Measurements from ENCODE around the gene SPINT1. TPM values are rescaled to one million over a fixed set of nuclear protein-coding genes. Genes with fewer than 3 reads are reported as not detected.

Gene SPINT1
- total RNA-seq, 1 donor, result 4.2 TPM

DNA sequence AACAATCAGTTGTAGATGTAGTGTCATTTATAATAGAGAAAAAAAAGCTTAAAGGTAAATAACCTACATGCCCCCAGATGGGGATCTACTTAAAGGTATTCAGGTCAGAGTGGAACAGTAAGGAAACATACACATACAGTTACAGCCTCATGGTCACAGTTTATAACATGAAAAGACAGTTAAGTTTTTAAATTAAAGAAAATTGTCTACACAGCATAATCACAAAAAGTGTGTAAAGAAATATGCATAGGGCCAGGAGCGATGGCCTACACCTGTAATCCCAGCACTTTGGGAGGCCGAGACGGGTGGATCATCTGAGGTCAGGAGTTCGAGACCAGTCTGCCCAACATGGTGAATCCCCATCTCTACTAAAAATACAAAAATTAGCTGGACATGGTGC, 23.4 kb downstream of the SPINT1 start:
- H3K4me3 ChIP-seq (ENCODE audit: low read length), result no peak overlapping the region
- no peaks in the 10 kb centered on the region for H3K27me3 ChIP-seq (ENCODE audit: insufficient read depth, low read length)
- no peaks in the 10 kb centered on the region for H3K9me3 ChIP-seq (ENCODE audit: low read depth, low read length)
- H3K4me1 ChIP-seq (ENCODE audit: insufficient read depth, low read length), result no peaks in the 10 kb centered on the region

DNA sequence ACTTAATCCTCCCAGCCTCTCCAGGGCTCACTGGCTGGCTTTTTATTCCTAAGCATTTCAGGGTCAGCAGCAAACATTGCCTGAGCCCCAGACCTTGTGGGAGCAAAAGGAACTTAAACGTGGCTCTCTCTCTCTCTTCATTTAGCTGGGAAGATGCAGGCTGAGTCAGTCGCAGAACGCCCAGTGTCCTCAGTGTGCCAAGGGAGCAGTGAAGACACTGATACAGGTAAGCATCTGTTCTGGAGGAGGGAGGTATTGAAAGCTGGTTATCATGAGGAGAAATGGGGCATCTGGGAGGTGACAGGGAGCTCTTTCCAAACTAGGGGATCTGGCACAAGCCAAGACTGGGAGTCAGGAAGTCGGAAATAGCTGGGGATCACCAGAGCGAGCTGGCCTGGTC, 25.8 kb downstream of the SPINT1 start:
- Histone ChIP-seq H3K4me1 (ENCODE audit: insufficient read depth, low read length) (peaks cover 6% of the 10 kb centered on the region), H3K9me3 (ENCODE audit: low read depth, low read length) (no peaks in the 10 kb centered on the region), H3K27me3 (ENCODE audit: insufficient read depth, low read length) (peaks cover 9% of the 10 kb centered on the region), H3K4me3 (ENCODE audit: low read length) (no peak overlapping the region)

DNA sequence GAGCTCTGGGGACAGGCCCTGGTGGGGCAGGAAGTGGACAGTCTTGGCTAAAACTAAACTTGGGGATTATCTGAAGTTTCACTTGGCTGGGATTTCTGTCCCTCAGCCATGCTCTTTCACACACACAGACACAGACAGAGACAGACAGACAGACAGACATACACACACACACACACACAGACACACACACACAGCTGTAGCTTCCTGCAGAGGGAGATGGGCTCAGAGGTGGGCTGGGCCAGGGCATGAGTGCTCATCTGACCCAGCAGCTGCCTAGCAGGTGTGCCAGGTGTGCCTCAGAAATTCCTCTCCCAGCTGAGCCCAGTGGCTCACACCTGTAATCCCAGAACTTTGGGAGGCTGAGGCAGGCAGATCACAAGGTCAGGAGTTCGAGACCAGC, 26.9 kb downstream of the SPINT1 start:
- Histone ChIP-seq H3K4me3 (ENCODE audit: low read length) (no peak overlapping the region), H3K4me1 (ENCODE audit: insufficient read depth, low read length) (peaks cover 6% of the 10 kb centered on the region), H3K9me3 (ENCODE audit: low read depth, low read length) (no peaks in the 10 kb centered on the region), H3K27me3 (ENCODE audit: insufficient read depth, low read length) (peaks cover 10% of the 10 kb centered on the region)

DNA sequence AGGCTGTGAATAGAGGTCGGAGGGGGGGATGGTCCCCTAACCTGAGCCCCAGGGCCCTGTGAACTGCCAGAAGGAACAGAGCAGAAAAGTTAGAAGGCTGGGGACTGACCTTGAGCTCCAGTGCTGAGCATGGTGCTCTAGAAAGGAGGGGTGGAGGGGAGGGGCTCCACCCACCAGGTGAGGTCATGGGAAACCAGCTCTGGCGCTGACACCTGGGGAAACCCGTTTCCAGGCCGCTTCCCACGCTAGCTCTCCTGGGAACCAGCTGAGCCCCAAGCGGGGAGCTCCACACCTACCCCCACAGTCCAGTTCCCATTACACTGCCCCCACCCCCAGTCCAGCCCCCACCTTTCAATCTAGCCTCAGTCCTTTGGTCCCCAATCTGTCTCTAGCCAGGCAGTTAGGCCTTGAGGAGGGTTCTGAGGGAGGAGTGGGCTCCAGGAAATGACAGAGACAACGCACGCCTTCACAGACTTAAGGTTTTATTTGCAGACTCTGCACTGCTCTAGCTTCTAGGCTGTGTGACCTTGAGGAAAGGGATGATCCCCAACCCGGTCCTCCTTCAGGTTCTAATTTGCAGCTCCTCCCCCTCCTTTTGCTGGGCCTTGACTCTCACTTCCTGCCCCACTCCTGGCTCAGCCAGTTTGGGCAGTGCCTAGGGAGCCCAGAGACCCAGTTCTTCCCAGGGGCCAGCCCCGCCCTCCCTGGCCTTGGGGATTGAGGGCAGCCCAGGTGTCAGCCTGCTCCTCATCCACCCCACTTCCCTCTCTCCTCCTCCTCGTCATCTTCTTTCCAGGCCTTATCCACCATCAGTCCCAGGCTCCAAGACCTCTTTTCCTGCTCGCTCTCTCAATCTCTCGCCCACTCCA, 28.1 kb downstream of the SPINT1 start:
- Histone ChIP-seq H3K9me3 (ENCODE audit: low read depth, low read length) (no peaks in the 10 kb centered on the region), H3K4me3 (ENCODE audit: low read length) (no peak overlapping the region), H3K4me1 (ENCODE audit: insufficient read depth, low read length) (peaks cover 6% of the 10 kb centered on the region), H3K27me3 (ENCODE audit: insufficient read depth, low read length) (peaks cover 10% of the 10 kb centered on the region)

DNA sequence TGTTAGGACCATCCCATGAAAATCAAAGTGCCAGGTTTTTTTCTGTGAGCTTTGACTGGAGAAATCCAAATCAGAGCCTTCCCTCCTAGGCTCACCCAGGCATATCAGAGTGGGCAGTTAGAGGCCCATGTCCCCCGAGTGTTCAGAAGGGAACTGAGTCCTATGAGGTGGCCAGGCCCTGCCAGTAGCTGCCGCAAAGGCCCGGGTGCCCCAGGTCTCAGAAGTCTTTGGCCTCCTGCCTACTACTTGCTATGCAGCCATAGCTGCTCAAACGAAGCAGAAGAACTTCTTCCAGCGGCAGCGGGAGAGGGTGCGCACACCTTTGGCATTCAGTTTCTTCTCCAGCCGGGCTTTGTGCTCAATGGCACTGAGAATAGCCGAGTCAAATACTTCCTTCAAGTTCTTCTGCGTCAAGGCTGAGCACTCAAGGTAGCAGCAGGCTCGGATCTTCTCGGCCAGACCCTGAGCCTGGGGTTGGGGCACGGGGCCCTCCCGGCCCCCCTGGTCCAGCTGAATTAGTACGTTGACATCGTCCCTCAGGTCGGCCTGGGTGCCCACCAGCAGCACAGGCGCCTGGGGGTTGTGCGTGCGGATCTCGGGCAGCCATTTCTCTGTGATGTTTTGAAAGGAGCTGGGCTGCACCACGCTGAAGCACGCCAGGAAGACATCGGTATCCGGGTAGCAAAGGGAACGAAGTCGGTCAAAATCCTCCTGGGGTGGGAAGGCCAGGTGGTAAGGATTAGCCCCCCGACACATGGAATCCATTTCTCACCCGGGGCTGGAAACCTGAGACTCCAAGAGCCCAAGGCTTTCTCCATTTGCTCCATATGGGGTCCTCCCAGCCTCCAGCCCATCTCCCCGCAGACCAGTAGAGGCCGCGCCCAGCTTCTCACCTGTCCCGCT, 29.2 kb downstream of the SPINT1 start:
- H3K4me3 ChIP-seq (ENCODE audit: low read length), result no peak overlapping the region

DNA sequence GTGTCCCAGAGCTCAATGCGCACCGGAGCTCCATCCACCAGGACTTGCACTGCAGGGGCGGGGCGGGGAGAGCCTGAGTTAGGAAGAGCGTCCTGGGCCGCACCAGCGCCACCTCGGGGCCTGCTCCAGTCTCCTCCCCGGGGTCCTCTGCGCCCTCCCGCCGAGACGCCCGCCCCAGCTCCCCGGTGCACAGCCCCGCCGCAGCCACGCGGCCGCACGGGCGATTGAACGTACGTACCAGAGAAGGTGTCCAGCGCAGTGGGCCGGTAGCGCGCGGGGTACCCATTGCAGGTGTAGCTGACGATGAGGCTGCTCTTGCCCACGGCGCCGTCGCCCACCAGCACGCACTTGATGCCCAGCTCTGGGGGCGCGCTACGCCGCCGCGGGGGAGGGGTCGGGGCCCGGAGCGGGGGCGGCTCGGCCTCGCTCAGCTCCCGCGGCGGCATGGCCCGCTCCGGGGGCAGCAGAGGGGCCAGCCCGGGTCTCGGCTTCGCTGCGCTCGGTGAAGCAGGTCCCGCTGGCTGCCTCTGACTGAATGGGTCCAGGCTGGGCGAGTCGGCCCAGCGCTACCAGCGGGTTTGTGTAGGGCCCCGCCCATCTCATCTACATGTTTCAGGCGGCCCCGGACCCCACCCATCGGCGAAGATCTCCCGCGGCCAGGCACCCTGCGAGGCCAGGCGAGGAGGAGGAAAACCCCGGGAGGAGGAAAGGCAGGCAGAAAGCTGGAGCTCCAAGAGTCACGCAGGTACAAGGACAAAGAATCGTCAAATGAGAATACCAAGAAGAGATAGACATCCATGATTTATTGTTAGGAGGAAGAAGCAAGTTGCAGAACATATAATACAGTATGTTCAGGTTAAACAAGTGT, 30.1 kb downstream of the SPINT1 start, which contains the start of gene RHOV:
TSS of gene RHOV (minus strand) at position 541 of the 868 bp plus-strand sequence. CDS start at position 446, 95 bp downstream.
- Histone ChIP-seq H3K9me3 (ENCODE audit: low read depth, low read length) (no peaks in the 10 kb centered on the region), H3K4me1 (ENCODE audit: insufficient read depth, low read length) (peaks cover 6% of the 10 kb centered on the region), H3K27me3 (ENCODE audit: insufficient read depth, low read length) (peaks cover 10% of the 10 kb centered on the region), H3K4me3 (ENCODE audit: low read length) (peak within 1 kb of the TSS; percentile 22)

More for the DNA sequence above, 29.2 kb downstream of the SPINT1 start:
- H3K4me1 ChIP-seq (ENCODE audit: insufficient read depth, low read length), result peaks cover 6% of the 10 kb centered on the region
- H3K9me3 ChIP-seq (ENCODE audit: low read depth, low read length), result no peaks in the 10 kb centered on the region
- H3K27me3 ChIP-seq (ENCODE audit: insufficient read depth, low read length), result peaks cover 10% of the 10 kb centered on the region

DNA sequence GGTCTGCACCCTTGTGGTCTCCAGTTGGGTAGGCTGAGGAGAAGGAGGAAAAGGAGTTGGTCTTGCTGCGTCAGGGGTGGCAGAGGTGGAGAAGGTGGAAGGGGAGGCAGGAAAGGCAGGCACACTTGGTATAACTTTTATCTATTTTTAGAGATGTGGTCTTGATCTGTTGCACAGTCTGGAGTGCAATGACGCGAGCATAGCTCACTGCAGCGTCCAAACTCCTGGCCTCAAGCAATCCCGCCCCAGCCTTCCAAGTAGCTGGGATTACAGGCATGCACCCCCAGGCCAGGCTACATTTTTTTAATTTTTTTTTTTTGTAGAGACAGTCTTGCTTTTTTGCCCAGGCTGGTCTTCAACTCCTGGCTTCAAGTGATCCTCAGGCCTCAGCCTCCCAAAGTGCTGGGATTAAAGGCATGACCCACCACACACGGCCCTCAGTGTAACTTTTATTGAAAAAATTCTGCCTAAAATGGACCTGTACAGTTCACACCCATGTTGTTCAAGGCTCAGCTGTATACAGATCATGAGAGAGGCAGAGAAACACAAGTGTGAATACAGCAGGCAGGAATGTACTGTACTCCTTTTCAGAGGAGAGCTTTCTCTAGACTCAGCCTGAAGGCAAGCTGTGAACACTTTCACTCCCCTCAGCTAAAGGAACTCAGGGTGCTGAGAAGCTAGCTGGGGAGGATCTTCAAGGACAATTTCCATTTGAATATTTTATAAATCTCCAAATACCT, 32.3 kb downstream of the SPINT1 start:
- Histone ChIP-seq H3K4me1 (ENCODE audit: insufficient read depth, low read length) (peaks cover 6% of the 10 kb centered on the region), H3K27me3 (ENCODE audit: insufficient read depth, low read length) (peaks cover 10% of the 10 kb centered on the region), H3K9me3 (ENCODE audit: low read depth, low read length) (no peaks in the 10 kb centered on the region), H3K4me3 (ENCODE audit: low read length) (no peak overlapping the region)

DNA sequence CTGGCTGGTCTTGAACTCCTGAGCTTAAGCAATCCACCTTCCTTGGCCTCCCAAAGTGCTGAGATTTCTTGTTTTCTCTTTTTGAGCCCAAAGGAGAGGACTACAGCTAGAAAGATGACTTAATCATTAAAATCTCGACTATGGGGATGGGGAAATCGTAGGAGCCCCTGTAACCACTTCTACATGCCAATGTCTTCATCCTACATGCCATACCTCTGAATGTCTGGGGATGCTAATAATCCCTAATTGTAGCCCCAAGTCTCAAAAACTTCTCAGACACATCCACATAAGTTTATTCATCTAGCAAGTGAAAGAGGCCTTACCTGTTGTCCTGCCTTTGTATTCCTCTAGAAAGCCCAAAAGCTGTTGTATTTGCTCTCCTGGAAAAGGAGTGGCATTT, 33.8 kb downstream of the SPINT1 start:
- peaks cover 6% of the 10 kb centered on the region for H3K4me1 ChIP-seq (ENCODE audit: insufficient read depth, low read length)
- no peak overlapping the region for H3K4me3 ChIP-seq (ENCODE audit: low read length)
- no peaks in the 10 kb centered on the region for H3K9me3 ChIP-seq (ENCODE audit: low read depth, low read length)
- peaks cover 10% of the 10 kb centered on the region for H3K27me3 ChIP-seq (ENCODE audit: insufficient read depth, low read length)

DNA sequence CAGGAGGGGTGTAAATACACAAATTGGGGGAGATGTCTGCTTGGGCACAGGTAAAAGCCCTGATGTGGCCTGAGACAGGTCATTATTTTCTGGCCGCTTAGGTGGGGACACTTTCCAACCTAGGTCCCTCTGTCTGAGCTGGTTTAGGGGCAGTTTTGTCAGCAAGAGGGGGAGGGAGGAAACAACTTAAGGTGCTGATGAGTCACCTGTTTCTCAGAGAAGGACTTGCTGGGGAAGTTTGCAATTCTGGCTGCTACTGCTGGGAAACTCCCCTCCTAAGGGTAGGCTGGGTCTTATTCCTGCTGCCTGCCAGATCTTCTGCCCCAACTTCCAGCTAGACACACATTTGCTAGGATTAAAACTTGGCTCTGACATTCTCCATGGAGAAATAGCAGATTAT, 34.9 kb downstream of the SPINT1 start:
- no peak overlapping the region for H3K4me3 ChIP-seq (ENCODE audit: low read length)
- H3K9me3 ChIP-seq (ENCODE audit: low read depth, low read length), result no peaks in the 10 kb centered on the region
- peaks cover under 1% of the 10 kb centered on the region for H3K4me1 ChIP-seq (ENCODE audit: insufficient read depth, low read length)
- H3K27me3 ChIP-seq (ENCODE audit: insufficient read depth, low read length), result peaks cover 5% of the 10 kb centered on the region

DNA sequence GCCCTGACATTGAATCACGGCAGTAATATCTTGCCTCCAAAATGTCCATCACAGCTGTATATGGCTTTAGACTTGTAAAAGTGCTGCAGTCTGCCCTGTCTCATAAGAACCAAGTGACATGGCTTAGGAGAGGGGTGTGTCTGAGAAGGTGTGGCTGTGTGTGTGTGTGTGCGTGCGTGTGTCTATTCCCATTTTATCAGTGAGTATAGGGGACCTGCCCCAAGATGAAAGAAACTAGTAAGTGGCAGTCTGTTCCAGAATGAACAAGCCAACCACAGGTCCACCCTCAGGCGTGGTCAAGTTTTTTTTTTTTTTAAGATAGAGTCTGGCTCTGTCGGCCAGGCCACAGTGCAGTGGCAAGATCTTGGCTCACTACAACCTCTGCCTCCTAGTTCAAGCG, 35.8 kb downstream of the SPINT1 start:
- peaks cover 6% of the 10 kb centered on the region for H3K4me1 ChIP-seq (ENCODE audit: insufficient read depth, low read length)
- peaks cover 1% of the 10 kb centered on the region for H3K27me3 ChIP-seq (ENCODE audit: insufficient read depth, low read length)
- H3K4me3 ChIP-seq (ENCODE audit: low read length), result no peak overlapping the region
- no peaks in the 10 kb centered on the region for H3K9me3 ChIP-seq (ENCODE audit: low read depth, low read length)

DNA sequence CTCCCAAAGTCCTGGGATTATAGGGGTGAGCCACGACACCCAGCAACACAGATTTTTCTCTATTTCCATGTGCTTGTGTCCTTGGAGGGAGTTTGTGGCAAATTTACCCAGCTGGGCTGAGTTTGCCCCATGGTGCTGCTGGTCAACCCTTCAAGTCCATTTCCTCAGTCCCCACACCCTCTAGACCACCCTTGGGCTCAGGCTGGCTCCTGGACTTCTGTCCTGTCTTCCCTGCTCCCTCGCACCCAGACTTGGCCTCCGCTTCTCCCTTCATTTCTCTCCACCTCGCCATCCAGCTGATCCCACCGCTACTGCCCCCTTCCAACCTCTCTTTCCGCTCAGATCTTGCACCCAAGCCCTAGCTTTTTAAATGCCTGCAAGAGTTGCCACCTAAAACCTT, 37.5 kb downstream of the SPINT1 start:
- Histone ChIP-seq H3K9me3 (ENCODE audit: low read depth, low read length) (no peaks in the 10 kb centered on the region), H3K27me3 (ENCODE audit: insufficient read depth, low read length) (no peaks in the 10 kb centered on the region), H3K4me3 (ENCODE audit: low read length) (no peak overlapping the region), H3K4me1 (ENCODE audit: insufficient read depth, low read length) (peaks cover 9% of the 10 kb centered on the region)

DNA sequence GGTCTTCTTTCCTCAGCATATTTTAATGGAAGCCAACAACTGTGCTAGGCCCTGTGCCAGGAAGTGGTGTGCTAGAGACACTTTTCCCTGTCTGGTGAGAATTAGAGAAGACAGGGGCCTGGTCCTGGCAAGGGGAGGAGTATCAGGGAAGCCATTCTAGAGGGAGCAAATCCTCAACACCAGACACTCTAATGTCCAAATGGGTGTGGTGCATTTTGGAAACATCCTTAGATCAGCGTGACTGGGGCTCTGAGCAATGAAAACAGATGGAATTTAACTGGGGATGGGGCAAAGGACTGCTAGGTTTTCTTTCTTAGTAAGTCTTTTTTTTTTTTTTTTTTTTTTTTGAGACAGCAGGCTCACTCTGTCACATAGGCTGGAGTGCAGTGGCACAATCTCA, 42.7 kb downstream of the SPINT1 start:
- Histone ChIP-seq H3K9me3 (ENCODE audit: low read depth, low read length) (no peaks in the 10 kb centered on the region), H3K4me1 (ENCODE audit: insufficient read depth, low read length) (peaks cover 10% of the 10 kb centered on the region), H3K27me3 (ENCODE audit: insufficient read depth, low read length) (no peaks in the 10 kb centered on the region), H3K4me3 (ENCODE audit: low read length) (no peak overlapping the region)

DNA sequence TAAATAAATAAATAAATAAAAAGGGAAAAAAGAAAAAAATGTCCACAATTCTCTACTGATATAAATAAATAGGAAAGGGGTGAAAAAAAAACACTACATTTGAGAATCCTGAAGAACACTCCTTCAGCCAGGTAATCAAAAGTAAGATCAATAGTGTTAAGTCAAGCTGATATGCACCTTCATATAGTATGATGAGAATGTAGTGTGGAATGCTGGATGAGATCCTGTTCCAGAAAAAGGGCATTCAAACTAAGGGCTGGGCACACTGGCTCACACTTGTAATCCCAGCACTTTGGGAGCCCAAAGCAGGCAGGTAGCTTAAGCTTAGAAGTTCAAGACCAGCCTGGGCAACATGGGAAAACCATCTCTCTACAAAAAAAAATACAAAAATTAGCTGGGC, 45.3 kb downstream of the SPINT1 start:
- Histone ChIP-seq H3K4me3 (ENCODE audit: low read length) (no peak overlapping the region), H3K9me3 (ENCODE audit: low read depth, low read length) (no peaks in the 10 kb centered on the region), H3K27me3 (ENCODE audit: insufficient read depth, low read length) (no peaks in the 10 kb centered on the region), H3K4me1 (ENCODE audit: insufficient read depth, low read length) (peaks cover 26% of the 10 kb centered on the region)

DNA sequence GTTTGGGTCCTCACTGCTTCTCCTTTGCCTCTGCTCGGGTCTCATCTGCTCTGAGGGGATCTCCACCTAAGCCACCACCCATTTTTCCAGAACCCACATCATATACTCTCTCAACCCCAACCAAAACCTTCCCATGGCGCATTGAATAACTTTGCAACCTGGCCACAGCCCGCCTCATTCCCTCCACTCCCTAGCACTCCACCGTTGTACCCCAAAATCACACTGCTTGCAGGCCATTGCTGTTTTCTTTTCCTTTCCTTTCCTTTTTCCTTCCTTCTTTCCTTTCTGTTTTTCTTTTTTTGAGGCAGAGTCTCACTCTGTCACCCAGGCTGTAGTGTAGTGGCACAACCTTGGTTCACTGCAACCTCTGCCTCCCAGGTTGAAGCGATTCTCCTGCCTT, 47.3 kb downstream of the SPINT1 start:
- no peaks in the 10 kb centered on the region for H3K27me3 ChIP-seq (ENCODE audit: insufficient read depth, low read length)
- peaks cover 33% of the 10 kb centered on the region for H3K4me1 ChIP-seq (ENCODE audit: insufficient read depth, low read length)
- no peak overlapping the region for H3K4me3 ChIP-seq (ENCODE audit: low read length)
- no peaks in the 10 kb centered on the region for H3K9me3 ChIP-seq (ENCODE audit: low read depth, low read length)

Measured in mononuclear cell (primary cell).